Colonic mucosa (tissue), 4 donors: Measurements from ENCODE around the gene CEPT1. TPM values are rescaled to one million over a fixed set of nuclear protein-coding genes. Genes with fewer than 3 reads are reported as not detected.

Experiments used
- DNase-seq: peaks from one replicate; pipeline ENCODE4 v3.0.0-alpha.2; 2020
- H3K27ac ChIP-seq: fragments of 200-600 bp; one replicate; pipeline ENCODE4 v1.8.0; 2021
- H3K27me3 ChIP-seq: fragments of 200-600 bp; one replicate; pipeline ENCODE4 v1.8.0; 2021
- H3K36me3 ChIP-seq: fragments of 200-600 bp; one replicate; pipeline ENCODE4 v1.8.0; 2021
- H3K4me1 ChIP-seq: fragments of 200-600 bp; one replicate; pipeline ENCODE4 v1.8.0; 2021; ENCODE audit warnings: mild to moderate bottlenecking
- H3K4me3 ChIP-seq: fragments of 200-600 bp; one replicate; pipeline ENCODE4 v1.8.0; 2021
- H3K9ac ChIP-seq, 2 donors: one replicate each; pipeline ENCODE4 v1.7.0; 2013; ENCODE audit warnings: control low read depth in 2 of 2, low read depth in 2 of 2, low read length in 2 of 2
- H3K9me3 ChIP-seq: fragments of 200-600 bp; one replicate; pipeline ENCODE4 v1.8.0; 2021
- CTCF ChIP-seq: fragments of 200-600 bp; IDR thresholded peaks from one replicate; pipeline ENCODE4 v1.8.0; 2022; ENCODE audit warnings: antibody characterized with exemption, mild to moderate bottlenecking
- intact Hi-C: fragments of 100-400 bp; cut with DNase I; formaldehyde crosslinking; loops from one replicate; pipeline ENCODE4 v1.14.1; 2022
- total RNA-seq, 2 donors: library from RNA; stranded (reverse); fragmentation: NEBNext Ultra II Directional in 1 of 2; extraction: Animal tissue kit (Norgen Biotek cat#: 25700) in 1 of 2; gene quantifications; one replicate each; pipeline ENCODE4 v1.2.1, GENCODE V29; 2021
- donor health status: healthy.
- donor health status: DM: no; HTN: no; CAD: no.
- donor health status: DM: no; HTN: no; CAD: no.

Gene CEPT1
- total RNA-seq, 2 donors from 2014 or later: 35.7 to 38.7 TPM

GRCh38 chr1:111223126-111223685 lies 83.2 kb downstream of the CEPT1 start:
- H3K4me3 ChIP-seq: no peak overlapping the region
- peak overlapping the region; percentile 29 for H3K27ac ChIP-seq
- peaks cover 4% of the 10 kb centered on the region for H3K4me1 ChIP-seq
- intact Hi-C loops: loop anchor here (5.0 to 10.0 kb wide), 2 partner anchors 78 to 179 kb away; partner anchors contain the start of genes CEPT1 and DRAM2
- no peaks in the 10 kb centered on the region for H3K36me3 ChIP-seq
- H3K9me3 ChIP-seq: no peaks in the 10 kb centered on the region
- H3K9ac ChIP-seq: no peak overlapping the region
- no peak for TF ChIP-seq CTCF
- no peaks in the 10 kb centered on the region for H3K27me3 ChIP-seq
- DNase-seq: no peak

GRCh38 chr1:111225091-111225490 lies 85.1 kb downstream of the CEPT1 start:
- no peaks in the 10 kb centered on the region for H3K27me3 ChIP-seq
- no peak for TF ChIP-seq CTCF
- no peaks in the 10 kb centered on the region for H3K36me3 ChIP-seq
- no peak overlapping the region for H3K4me3 ChIP-seq
- intact Hi-C loops: loop anchor here (10.0 kb wide), 1 partner anchor 80 kb away; the partner anchor contains the start of genes CEPT1 and DRAM2
- H3K4me1 ChIP-seq: peaks cover 4% of the 10 kb centered on the region
- no peak overlapping the region for H3K9ac ChIP-seq
- H3K9me3 ChIP-seq: no peaks in the 10 kb centered on the region
- H3K27ac ChIP-seq: no peak overlapping the region
- no peak for DNase-seq

- DNase-seq: no peak
- Histone ChIP-seq H3K4me3 (no peak overlapping the region), H3K36me3 (no peaks in the 10 kb centered on the region), H3K9ac (no peak overlapping the region), H3K4me1 (peaks cover 4% of the 10 kb centered on the region), H3K27me3 (no peaks in the 10 kb centered on the region), H3K27ac (no peak overlapping the region), H3K9me3 (no peaks in the 10 kb centered on the region)
- no peak for TF ChIP-seq CTCF
- intact Hi-C loops: loop anchor here (10.0 kb wide), 1 partner anchor 81 kb away; the partner anchor contains the start of genes CEPT1 and DRAM2
These were observed 85.8 kb downstream of the CEPT1 start for GRCh38 chr1:111225717-111226400.

- H3K27ac ChIP-seq: no peak within 1 kb of the TSS
- H3K9me3 ChIP-seq: no peaks in the 10 kb centered on the region
- no peak for TF ChIP-seq CTCF
- no peak for DNase-seq
- H3K36me3 ChIP-seq: no peaks in the 10 kb centered on the region
- intact Hi-C loops: loop anchor here (10.0 kb wide), 1 partner anchor 83 kb away; the partner anchor contains the start of genes CEPT1 and DRAM2
- no peak within 1 kb of the TSS for H3K4me3 ChIP-seq
- no peak within 1 kb of the TSS for H3K9ac ChIP-seq
- no peaks in the 10 kb centered on the region for H3K4me1 ChIP-seq
- H3K27me3 ChIP-seq: no peaks in the 10 kb centered on the region
These were observed 87.4 kb downstream of the CEPT1 start, which contains the start of gene CHI3L2 for GRCh38 chr1:111227434-111227833. TSS of gene CHI3L2 (plus strand) at chr1:111227713. CDS start at chr1:111227730, 17 bp downstream.

- no peak for DNase-seq
- H3K36me3 ChIP-seq: no peaks in the 10 kb centered on the region
- H3K9me3 ChIP-seq: no peaks in the 10 kb centered on the region
- no peak overlapping the region for H3K27ac ChIP-seq
- no peak overlapping the region for H3K4me3 ChIP-seq
- H3K27me3 ChIP-seq: no peaks in the 10 kb centered on the region
- no peaks in the 10 kb centered on the region for H3K4me1 ChIP-seq
- no peak for TF ChIP-seq CTCF
- no peak overlapping the region for H3K9ac ChIP-seq
- intact Hi-C loops: loop anchor here (10.0 kb wide), 1 partner anchor 83 kb away; the partner anchor contains the start of genes CEPT1 and DRAM2
These were observed 88.1 kb downstream of the CEPT1 start for GRCh38 chr1:111227851-111228747.
